Measurements from ENCODE around the gene PCSK7.

DNA sequence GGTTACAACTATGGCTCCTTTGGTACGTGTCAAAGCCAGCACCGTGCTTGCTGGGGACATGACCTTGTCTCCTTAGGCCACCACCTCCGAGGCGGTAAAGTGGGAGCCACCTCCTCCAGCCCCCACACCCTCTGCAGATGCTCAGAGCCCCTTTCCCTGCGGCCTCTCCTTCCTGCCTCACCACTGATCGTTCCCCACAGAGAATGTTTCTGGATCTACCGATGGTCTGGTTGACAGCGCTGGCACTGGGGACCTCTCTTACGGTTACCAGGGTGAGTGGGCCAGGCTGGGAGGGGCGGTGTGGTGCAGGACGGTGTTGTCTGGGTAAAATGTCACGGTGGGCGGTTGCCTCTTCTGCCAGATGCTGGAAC is 44.5 kb downstream of the PCSK7 start:
- no peak for TF ChIP-seq EZH2 (IDR thresholded peaks at IDR 0.05)
- no peak for TF ChIP-seq POLR2AphosphoS5 (IDR thresholded peaks at IDR 0.05; ENCODE audit: borderline replicate concordance, low read depth, low read length)
